Neural progenitor cell (in vitro differentiated cells): Measurements from ENCODE around the gene S100A6.
A peak's percentile ranks its signal among the peaks of the same experiment; 100 is the strongest.

Source experiments
- CTCF ChIP-seq: fragments of 200-600 bp; sonication (generic); IDR thresholded peaks from 2 replicates; pipeline ENCODE4 v1.5.1; 2017; ENCODE audit warnings: antibody characterized with exemption, mild to moderate bottlenecking
- EZH2 ChIP-seq: fragments of 200-600 bp; sonication (generic); IDR thresholded peaks from 2 replicates; pipeline ENCODE4 v1.6.1; 2017; ENCODE audit warnings: antibody characterized with exemption, mild to moderate bottlenecking, moderate library complexity
- EZH2phosphoT487 ChIP-seq: fragments of 200-600 bp; sonication (generic); IDR thresholded peaks from 2 replicates; pipeline ENCODE4 v1.6.1; 2017; ENCODE audit warnings: antibody characterized with exemption

- TF ChIP-seq EZH2 = no peak
- peak; percentile 97 for TF ChIP-seq CTCF
- no peak for TF ChIP-seq EZH2phosphoT487
Measured at GRCh38 chr1:153532769-153533599, 2.8 kb downstream of the S100A6 start.
